ENCODE measurements around the gene TNFRSF1B.

- TF ChIP-seq CTCF (IDR thresholded peaks at IDR 0.05) (no peak), POLR2A (IDR thresholded peaks at IDR 0.05) (no peak)
These were observed 31.2 kb upstream of the TNFRSF1B start for GRCh38 chr1:12135612-12136011.
